HG02885 (cell line): ENCODE data around the gene TIAL1.
"Not testable (repeated sequence)": the region's sequence is repeated elsewhere in the genome, so short reads cannot be mapped to it uniquely, and the experiment has no call there.

Experiments used
- ATAC-seq: cut with Tn5 transposase; IDR thresholded peaks from one replicate; pipeline ENCODE4 v1.9.1; 2021; ENCODE audit warnings: mild to moderate bottlenecking; ENCODE audit not compliant: unreplicated experiment, poor library complexity

The TIAL1 gene

DNA sequence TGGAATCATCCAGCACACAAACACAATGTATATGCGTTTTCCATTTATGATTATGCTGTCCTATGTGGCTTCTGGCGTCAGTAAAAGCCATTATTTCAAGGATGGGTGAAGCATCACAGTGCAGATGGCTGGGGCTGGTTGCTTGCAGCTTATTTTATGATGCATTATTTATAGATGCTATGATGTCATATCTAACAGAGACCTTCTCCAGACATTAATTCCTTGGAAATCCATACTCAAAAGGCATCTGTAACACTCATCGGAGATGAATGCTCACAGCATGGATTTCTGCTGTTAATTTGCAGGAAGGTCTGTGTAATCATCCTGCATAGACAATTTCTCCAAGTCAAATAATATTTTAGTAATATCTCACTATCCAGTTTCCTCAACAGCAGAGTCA is 61.5 kb downstream of the TIAL1 start:
- ATAC-seq, result no peak

DNA sequence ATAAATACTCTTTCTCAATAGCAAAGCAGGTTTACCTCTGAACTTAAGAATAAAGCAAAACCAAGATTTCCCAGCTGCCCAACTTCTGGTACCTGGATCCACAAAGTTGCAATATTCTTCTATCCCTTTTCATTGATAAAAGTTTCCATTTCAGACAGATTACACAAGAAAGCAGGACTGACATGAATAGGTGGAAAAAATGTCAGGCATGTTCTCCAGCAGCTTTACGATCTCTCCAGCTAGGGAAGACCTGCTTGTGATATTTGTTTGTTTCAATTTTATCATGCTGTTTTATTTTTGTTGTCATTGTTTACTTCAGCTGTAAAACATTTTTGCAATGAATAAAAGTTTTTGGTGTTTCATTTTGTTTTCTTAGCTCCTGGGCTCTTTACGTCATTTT is 63.3 kb downstream of the TIAL1 start:
- ATAC-seq, result no peak

DNA sequence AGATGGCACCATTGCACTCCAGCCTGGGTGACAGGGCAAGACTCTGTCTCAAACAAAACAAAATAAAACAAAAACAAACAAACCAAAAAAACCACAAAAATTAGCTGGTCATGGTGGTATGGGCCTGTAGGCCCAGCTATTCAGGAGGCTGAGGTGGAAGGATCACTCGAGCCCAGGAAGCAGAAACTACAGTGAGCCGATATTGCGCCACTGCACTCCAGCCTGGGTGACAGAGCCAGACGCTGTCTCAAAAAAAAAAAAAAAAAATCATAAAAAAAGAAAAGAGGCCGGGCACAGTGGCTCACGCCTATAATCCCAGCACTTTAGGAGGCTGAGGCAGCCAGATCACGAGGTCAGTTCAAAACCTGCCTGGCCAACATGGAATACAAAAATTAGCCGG is 64.0 kb downstream of the TIAL1 start:
- not testable (repeated sequence) for ATAC-seq

DNA sequence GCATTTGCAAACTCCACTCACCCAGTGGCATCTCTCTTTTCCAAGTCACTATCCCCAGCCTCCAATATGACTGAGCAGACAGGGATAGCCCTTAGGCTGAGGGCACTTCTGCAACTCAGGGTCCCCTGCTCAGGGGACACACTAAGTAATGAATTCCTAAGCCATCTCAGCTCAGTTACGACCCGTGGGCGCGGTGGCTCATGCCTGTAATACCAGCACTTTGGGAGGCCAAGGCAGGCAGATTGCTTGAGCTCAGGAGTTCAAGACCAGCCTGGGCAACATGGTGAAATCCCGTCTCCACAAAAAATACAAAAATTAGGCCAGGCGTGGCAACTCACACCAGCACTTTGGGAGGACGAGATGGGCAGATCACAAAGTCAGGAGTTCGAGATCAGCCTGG is 64.5 kb downstream of the TIAL1 start:
- not testable (repeated sequence) for ATAC-seq

DNA sequence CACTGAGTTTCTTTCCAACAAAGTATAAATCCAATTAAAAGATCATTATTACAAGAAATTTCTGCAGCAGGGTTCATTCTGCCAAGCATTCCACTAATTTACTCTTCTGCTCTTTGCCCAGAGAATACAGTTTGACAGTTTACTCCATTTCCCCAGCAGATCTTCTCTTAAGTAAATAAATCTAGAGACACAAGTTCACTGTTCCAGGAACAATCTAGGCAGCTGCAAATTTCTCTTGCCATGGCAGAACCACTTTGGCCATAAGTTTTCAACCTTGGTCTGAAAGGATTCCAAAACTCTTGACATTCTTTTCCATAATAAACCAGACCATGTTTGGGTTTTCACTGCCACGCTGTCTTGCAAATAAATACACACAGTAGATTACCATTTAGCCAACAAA is 65.7 kb downstream of the TIAL1 start:
- no peak for ATAC-seq

DNA sequence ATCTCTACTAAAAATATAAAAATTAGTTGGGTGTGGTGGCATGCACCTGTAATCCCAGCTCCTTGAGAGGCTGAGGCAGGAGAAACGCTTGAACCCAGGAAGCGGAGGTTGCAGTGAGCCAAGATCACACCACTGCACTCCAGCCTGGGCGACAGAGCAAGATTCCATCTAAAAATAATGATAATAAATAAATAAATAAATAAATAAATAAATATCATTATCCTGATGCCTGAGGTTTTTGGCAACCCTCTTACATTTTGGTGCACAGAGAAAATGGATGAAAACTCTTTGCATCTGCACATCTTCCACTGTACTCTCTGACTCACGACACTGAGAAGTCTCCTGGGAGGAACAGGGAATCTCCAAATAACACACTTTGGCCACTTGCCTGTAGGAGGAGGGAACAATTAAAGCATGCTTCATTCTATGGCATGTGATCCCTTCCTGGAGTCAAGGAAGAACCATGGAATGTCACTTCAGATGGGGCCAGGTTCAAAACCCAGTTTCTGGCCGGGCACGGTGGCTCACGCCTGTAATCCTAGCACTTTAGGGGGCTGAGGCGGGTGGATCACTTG is 68.0 kb downstream of the TIAL1 start:
- ATAC-seq, result not testable (repeated sequence)

DNA sequence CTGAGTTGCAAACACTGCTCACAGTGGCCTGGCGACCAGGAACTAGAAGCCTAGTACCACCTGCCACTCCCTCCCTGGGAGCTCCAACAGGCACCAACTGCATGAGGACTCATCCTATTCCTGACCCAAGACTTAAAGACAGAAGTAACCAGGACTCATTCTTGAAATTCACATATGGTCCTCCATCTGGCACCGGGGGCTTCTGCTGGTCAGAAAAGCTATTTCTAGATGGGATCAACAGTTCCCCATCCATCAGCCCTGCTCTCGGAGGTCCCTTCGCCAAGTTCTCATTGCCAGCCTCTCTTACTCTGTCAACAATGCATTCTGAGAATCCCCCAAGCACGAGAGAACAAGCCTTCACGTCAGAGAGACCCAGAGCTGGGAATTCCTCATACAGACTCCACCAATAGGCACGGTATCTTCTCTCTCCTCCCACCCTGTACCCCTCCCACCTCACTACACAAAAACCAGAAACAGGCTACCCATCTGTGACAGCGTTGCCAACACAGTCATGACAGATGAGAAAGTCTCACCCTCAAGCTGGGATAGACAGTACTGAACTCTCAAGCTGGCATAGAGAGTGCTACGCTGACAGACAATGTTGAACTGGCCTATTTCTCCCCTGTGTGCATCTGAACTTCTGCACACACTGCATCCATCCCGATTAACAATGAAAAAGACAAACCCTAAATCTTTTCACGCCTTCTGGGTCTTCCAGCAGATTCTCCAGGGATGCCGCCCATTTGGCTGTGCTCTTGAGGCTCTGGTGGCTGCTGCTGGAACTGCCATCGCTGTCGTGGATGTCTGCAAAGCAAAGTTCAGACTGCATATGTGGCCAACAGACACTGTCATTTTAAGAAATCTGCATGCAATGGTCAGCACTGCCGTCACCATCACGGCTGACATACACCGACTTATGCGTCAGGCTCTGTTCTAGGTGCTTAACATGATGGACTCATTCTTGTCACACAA is 69.9 kb downstream of the TIAL1 start:
- no peak for ATAC-seq

DNA sequence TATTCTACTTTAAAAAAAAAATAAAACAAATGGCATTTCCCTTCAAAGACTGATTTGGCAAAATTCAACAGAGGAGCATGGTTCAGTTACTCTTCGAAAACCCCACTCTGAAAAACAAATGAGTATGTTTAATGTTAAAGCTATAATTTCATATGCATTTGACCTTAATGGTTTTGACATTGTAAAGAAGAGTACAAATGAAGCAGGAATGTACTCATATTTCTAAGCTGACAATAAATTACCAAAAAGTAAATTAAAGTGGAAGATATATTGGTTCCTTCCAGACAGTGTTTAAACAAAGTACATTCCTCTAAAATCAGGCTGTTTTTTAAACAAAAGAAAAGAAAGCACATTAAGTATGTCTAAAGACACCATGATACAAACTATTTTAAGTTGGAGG is 70.6 kb downstream of the TIAL1 start:
- no peak for ATAC-seq

DNA sequence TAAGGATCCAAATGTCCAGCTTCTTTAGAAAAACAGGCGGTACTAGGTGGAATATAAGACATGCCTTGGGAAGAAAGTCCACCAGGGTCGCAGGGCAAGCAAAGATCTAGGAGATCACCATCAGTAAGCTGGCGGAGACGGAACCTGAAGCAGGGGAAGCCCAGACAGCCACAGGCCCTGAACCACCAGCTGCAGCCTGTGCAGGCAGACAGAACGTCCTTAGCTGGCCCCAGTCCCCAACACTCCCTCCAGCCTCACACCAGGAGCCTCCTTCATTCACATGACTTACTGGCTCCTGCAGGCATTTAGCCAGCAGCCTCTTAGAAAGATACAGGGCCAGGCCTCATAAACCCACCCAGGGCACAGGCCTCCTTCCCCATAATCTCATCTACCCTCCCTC is 71.6 kb downstream of the TIAL1 start:
- no peak for ATAC-seq

DNA sequence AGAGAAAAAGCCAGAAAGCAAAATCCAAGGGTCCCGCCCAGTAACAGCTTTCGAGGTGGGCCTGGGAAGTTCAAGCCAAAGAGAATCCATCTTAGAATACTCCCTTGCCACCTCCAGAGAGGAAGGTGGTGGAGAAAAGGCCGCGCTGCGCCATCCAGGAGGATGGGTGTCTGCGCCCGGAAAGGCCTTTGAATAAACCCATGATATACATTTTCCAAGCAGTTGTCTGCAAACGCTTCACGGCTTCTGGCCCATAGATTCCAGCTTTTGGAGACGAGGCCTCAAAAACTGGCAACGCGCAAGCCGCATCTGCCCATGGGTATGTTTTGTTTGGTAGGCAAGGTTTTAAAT is 72.1 kb downstream of the TIAL1 start:
- no peak for ATAC-seq

DNA sequence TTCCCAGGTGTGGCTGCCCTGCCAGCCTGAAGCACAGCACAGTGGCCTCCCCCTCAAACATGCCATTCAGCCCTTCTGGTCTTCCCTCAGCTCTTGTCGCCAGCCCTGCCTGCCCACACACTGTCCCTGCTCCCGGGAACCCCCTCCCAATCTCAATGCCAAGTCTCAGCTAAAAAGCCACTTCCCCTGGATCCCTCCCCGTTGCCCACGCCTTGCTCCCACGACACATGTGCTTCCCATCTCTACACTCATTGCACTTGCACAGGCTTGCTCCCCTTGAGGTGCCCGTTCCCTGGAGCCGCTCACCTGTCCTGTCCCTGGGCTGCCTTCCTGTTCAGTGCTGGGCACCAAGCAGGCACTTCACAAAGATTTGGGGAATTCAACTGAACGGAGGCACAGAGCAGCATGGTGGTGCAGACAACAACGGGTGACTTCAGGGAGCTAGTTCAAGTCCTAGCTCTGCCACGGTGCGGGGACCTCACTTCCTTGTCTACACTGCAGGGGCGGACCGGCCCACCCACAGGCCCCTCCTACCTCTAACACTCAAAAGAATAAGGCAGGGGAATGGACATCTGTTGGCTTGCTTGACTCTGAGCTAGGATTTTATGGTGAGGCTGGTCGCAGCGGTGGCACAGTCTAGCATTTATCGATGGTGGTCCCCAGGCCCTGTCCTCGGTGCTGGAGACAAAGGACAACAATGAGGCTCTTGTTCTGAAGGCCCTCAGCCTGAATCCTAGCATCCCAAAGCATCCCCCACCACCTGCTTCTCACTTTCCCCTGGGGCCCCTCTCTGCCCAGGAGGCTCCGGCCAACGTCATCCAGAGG is 72.7 kb downstream of the TIAL1 start:
- ATAC-seq, result no peak
